Tibial nerve (tissue), 4 donors: ENCODE measurements around the gene PIGQ. TPM values are rescaled to one million over a fixed set of nuclear protein-coding genes. Genes with fewer than 3 reads are reported as not detected.

Experiments
- DNase-seq, 2 donors: peaks; one replicate each; pipeline ENCODE4 v3.0.0-alpha.2; 2019; ENCODE audit warnings: low spot score in 2 of 2
- H3K27ac ChIP-seq, 4 donors: fragments of 200-600 bp; sonication (generic) in 3 of 4; one replicate each; pipeline ENCODE4 v1.5.1; 2017 to 2019; ENCODE audit warnings: mild to moderate bottlenecking in 1 of 4
- H3K27me3 ChIP-seq, 2 donors: fragments of 200-600 bp; sonication (generic) in 1 of 2; one replicate each; pipeline versions ENCODE4 v1.5.1 to v1.6.0; 2017 to 2019
- H3K36me3 ChIP-seq, 3 donors: fragments of 200-600 bp; sonication (generic); one replicate each; pipeline ENCODE4 v1.5.1; 2018 to 2019
- H3K4me1 ChIP-seq, 4 donors: fragments of 200-600 bp; sonication (generic) in 3 of 4; one replicate each; pipeline ENCODE4 v1.5.1; 2017 to 2019
- H3K4me3 ChIP-seq, 4 donors: fragments of 200-600 bp; sonication (generic) in 3 of 4; one replicate each; pipeline ENCODE4 v1.5.1; 2017 to 2019; ENCODE audit warnings: mild to moderate bottlenecking in 1 of 4, moderate library complexity in 1 of 4
- H3K9me3 ChIP-seq, 4 donors: fragments of 200-600 bp; sonication (generic) in 3 of 4; one replicate each; pipeline ENCODE4 v1.5.1; 2017 to 2019
- CTCF ChIP-seq, 5 experiments: fragments of 200-600 bp in 3 of 5; fragments of 450-650 bp in 2 of 5; sonication (generic) in 3 of 5; IDR thresholded peaks; one replicate each; pipeline ENCODE4 v1.5.1; 2016 to 2019; ENCODE audit warnings: antibody characterized with exemption in 5 of 5, mild to moderate bottlenecking in 3 of 5, moderate library complexity in 2 of 5
- EP300 ChIP-seq, 2 donors: sonication (generic); formaldehyde crosslinking; IDR thresholded peaks; one replicate each; pipeline ENCODE4 v1.6.1; 2017; ENCODE audit warnings: antibody characterized with exemption in 2 of 2, mild to moderate bottlenecking in 1 of 2
- POLR2A ChIP-seq, 2 donors: fragments of 450-650 bp; IDR thresholded peaks; one replicate each; pipeline ENCODE4 v1.6.1; 2017; ENCODE audit warnings: antibody characterized with exemption in 2 of 2, mild to moderate bottlenecking in 2 of 2, moderate library complexity in 2 of 2
- WGBS, 2 donors: methylation state at CpG; one replicate each; pipeline ENCODE4 v1.1.5; 2018; 5-methylcytosine and 5-hydroxymethylcytosine counted together
- total RNA-seq, 4 donors: library from RNA; depleted of rRNA; stranded (reverse); fragments of >200 nt; gene quantifications; one replicate each; pipeline ENCODE4 v1.1.0, GENCODE V29; 2016

PIGQ gene
- total RNA-seq, 4 donors from 2014 or later, result 49.2 to 89.6 (median 71.8) TPM

- 83 to 87% methylated on average over 21 to 29 of the region's 30 CpGs for WGBS, 2 donors
- H3K36me3 ChIP-seq, result no peaks in the 10 kb centered on the region
- no peak for DNase-seq
- no peak overlapping the region for H3K4me3 ChIP-seq
- peaks cover 0 to 48% of the 10 kb centered on the region in 2 donors for H3K27me3 ChIP-seq
- H3K27ac ChIP-seq, result no peak overlapping the region
- no peaks in the 10 kb centered on the region for H3K9me3 ChIP-seq
- H3K4me1 ChIP-seq, result peaks cover 0 to 49% (median 18%) of the 10 kb centered on the region in 4 donors
- TF ChIP-seq CTCF (IDR thresholded peaks at IDR 0.05) (no peak), POLR2A (IDR thresholded peaks at IDR 0.05) (no peak), EP300 (IDR thresholded peaks at IDR 0.05) (no peak)
Measured at GRCh38 chr16:563072-563644, 6.6 kb upstream of the PIGQ start.

GRCh38 chr16:564690-565418, 4.9 kb upstream of the PIGQ start:
- DNase-seq, result no peak
- no peaks in the 10 kb centered on the region for H3K36me3 ChIP-seq
- no peak overlapping the region for H3K27ac ChIP-seq
- WGBS, 2 donors, result 79 to 83% methylated on average over 22 to 26 of the region's 42 CpGs
- peaks cover 0 to 56% (median 28%) of the 10 kb centered on the region in 4 donors for H3K4me1 ChIP-seq
- no peaks in the 10 kb centered on the region for H3K9me3 ChIP-seq
- H3K27me3 ChIP-seq, result peaks cover 0 to 31% of the 10 kb centered on the region in 2 donors
- no peak overlapping the region for H3K4me3 ChIP-seq
- TF ChIP-seq CTCF (IDR thresholded peaks at IDR 0.05) (no peak), POLR2A (IDR thresholded peaks at IDR 0.05) (no peak), EP300 (IDR thresholded peaks at IDR 0.05) (no peak)

- no peak overlapping the region for H3K27ac ChIP-seq
- TF ChIP-seq POLR2A (IDR thresholded peaks at IDR 0.05) (no peak), CTCF (IDR thresholded peaks at IDR 0.05) (no peak), EP300 (IDR thresholded peaks at IDR 0.05) (no peak)
- H3K9me3 ChIP-seq, result no peaks in the 10 kb centered on the region
- H3K36me3 ChIP-seq, result no peaks in the 10 kb centered on the region
- H3K4me1 ChIP-seq, result peaks cover 0 to 55% (median 28%) of the 10 kb centered on the region in 4 donors
- H3K4me3 ChIP-seq, result no peak overlapping the region
- no peak for DNase-seq
- peaks cover 0 to 30% of the 10 kb centered on the region in 2 donors for H3K27me3 ChIP-seq
- 37 to 40% methylated on average over 21 to 25 of the region's 35 CpGs for WGBS, 2 donors
Measured at GRCh38 chr16:565419-566330, 4.1 kb upstream of the PIGQ start.

- Histone ChIP-seq H3K4me1 (peaks cover 0 to 61% (median 28%) of the 10 kb centered on the region in 4 donors), H3K27ac (peak within 1 kb of the TSS in 3 of 4 donors; percentile 59 to 66 (median 60)), H3K9me3 (no peaks in the 10 kb centered on the region), H3K36me3 (no peaks in the 10 kb centered on the region), H3K27me3 (peaks cover 0 to 19% of the 10 kb centered on the region in 2 donors), H3K4me3 (peak within 1 kb of the TSS; percentile 5 to 44 (median 30))
- WGBS, 2 donors, result 22 to 27% methylated on average over 12 to 20 of the region's 26 CpGs
- TF ChIP-seq EP300 (IDR thresholded peaks at IDR 0.05) (no peak), POLR2A (IDR thresholded peaks at IDR 0.05) (no peak), CTCF (IDR thresholded peaks at IDR 0.05) (no peak)
- peak; percentile 51 to 65 for DNase-seq
Measured at GRCh38 chr16:566475-567372, 3.0 kb upstream of the PIGQ start, which contains the start of gene NHLRC4. TSS of gene NHLRC4 (plus strand) at chr16:567005. CDS start at chr16:568048, 1,043 bp downstream.
